Mesodermal cell (in vitro differentiated cells): ENCODE data around the gene TMPRSS3.

Experiments used
- H3K27ac ChIP-seq: 2 replicates; pipeline ENCODE4 v1.7.0; 2013; ENCODE audit warnings: mild to moderate bottlenecking, low read depth, low read length, moderate library complexity; ENCODE audit not compliant: severe bottlenecking
- H3K36me3 ChIP-seq: 2 replicates; pipeline ENCODE4 v1.7.1; 2013; ENCODE audit warnings: mild to moderate bottlenecking, low read length, moderate library complexity; ENCODE audit not compliant: control insufficient read depth, insufficient read depth
- H3K4me1 ChIP-seq: one replicate; pipeline ENCODE4 v1.7.1; 2013; ENCODE audit warnings: mild to moderate bottlenecking, low read length; ENCODE audit not compliant: insufficient read depth, control insufficient read depth, poor library complexity, severe bottlenecking
- H3K4me3 ChIP-seq: 2 replicates; pipeline ENCODE4 v1.7.0; 2013; ENCODE audit warnings: low read length, control low read depth, mild to moderate bottlenecking; ENCODE audit not compliant: insufficient read depth, poor library complexity, severe bottlenecking; ENCODE audit errors: extremely low read depth
- H3K9me3 ChIP-seq: 2 replicates; pipeline ENCODE4 v1.7.1; 2013; ENCODE audit warnings: mild to moderate bottlenecking, low read length, moderate library complexity; ENCODE audit not compliant: control insufficient read depth
- WGBS, 2 experiments: methylation state at CpG; one replicate each; pipeline ENCODE4 v1.1.5; 2013; ENCODE audit warnings: missing lambda C conversion rate in 2 of 2; ENCODE audit not compliant: insufficient coverage in 2 of 2; 5-methylcytosine and 5-hydroxymethylcytosine counted together

TMPRSS3 gene

DNA sequence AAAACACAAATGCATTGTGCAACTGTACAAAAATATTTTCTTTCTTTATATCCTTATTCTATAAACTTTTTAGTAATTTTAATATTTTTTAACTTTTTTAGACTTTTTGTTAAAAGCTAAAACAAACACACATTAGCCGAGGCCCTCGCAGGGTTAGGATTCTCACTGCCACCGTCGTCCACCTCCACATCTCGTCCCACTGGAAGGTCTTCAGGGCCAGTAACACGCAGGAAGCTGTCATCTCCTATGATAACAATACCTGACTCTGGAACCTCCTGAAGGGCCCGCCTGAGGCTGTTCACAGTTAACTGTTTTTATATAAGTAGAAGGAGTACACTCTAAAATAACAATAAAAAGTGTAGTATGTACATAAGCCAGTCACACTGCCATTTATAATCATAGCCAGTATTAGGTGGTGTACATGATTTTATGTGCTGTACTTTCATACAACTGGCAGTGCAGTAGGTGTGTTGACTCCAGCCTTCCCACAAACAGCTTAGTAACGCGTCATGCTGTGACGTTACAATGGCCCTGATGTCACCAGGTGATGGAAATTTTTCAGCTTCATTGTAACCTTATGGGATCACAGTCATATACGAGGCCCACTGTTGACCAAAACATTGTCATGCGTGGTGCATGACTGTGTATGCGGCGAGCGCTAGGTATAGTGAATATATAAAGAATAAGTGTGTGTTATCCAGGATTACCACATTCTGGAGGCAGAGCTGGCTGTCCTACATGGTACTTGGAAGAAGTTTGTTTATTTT lies 53.9 kb downstream of the TMPRSS3 start:
- H3K36me3 ChIP-seq = no peaks in the 10 kb centered on the region
- H3K27ac ChIP-seq = no peak overlapping the region
- H3K4me3 ChIP-seq = no peak overlapping the region
- no peaks in the 10 kb centered on the region for H3K4me1 ChIP-seq
- 90 to 96% methylated on average over 13 of the region's 15 CpGs for WGBS, 2 experiments
- H3K9me3 ChIP-seq = no peaks in the 10 kb centered on the region

DNA sequence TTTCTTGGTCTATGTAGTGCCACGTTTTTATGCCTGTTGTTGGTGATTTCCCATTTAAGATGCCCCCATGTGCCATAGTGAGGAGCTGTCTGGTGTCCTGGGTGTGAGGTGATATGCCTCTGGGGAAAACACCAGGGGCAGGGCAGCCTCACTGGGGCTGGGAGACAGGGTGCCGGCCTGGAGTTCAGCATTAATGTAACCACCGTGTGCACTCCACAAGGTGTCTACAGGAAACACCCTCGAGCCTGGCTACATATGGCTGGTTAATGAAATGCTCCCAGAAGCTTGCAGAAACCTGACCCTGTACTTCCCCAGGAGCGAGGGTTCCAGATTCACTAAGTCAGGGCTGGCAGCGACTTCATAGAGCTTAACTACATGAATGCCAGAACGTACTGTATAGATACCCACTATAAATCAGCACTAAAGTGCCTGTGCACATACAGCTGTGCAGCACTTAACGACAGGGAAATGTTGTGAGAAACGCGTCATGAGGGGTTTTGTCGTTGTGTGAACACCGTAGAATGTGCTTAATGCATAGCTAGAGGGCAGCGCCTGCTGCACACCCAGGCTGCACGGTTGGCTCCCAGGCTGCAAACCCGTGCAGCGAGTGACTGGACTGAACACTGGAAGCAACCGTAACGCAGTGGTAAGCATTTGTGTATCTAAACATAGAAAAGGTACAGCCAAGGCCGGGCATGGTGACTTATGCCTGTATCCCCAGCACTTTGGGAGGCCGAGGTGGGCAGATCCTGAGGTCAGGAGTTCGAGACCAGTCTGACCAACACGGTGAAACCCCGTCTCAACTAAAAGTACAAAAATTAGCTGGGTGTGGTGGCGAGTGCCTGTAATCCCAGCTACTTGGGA lies 55.4 kb downstream of the TMPRSS3 start:
- Histone ChIP-seq H3K27ac (no peak overlapping the region), H3K9me3 (no peaks in the 10 kb centered on the region), H3K4me1 (no peaks in the 10 kb centered on the region), H3K36me3 (no peaks in the 10 kb centered on the region), H3K4me3 (no peak overlapping the region)
- 93 to 94% methylated on average over 22 to 23 of the region's 24 CpGs for WGBS, 2 experiments

DNA sequence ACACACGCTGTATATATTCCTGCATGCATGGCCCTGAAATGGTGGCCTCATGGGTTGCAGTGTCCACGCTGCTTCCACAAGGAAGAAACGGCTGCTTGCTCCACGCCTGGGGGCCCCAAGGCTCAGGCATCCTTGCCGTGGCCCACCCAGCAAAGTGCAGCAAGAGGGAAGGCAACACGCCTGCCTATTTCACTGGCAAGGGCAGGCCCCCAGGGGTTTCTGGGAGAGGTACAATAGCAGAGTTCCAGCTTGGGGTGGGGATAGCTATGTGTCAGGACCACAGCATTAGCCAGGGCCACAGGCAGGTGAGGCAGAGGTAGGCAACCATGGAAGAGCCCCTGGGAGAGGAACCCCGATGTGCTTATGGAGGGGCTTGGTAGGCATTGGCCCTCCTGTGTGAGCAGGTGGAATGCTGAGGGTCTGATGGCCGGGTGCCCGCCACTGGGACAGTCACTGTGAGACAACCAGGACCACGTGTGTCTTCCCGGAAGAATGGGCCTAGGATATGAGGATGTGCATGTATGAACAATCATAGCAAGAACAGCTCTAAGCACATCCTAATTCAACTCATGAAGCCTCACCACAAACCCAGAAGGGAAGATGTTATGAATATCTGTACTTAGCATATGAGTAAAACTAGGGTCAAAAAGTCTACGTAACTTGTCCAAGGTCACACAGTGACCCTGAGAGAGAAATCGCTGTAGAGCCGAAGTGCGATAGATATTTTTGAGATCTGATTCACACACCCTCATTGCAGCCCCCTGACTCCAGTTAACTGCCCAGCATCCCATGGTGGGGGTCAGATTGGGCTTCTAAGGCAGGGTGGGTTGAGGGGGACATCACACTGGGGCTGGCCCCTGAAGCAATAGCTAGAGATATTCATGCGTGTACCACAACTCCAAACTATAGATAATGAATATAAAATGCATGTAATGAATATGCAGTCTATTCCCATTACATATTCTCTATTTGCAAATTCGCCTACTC lies 56.8 kb downstream of the TMPRSS3 start:
- H3K4me3 ChIP-seq = no peak overlapping the region
- H3K4me1 ChIP-seq = no peaks in the 10 kb centered on the region
- whole genome bisulfite sequencing, 2 experiments = 89 to 96% methylated on average over 10 of the region's 17 CpGs
- no peaks in the 10 kb centered on the region for H3K36me3 ChIP-seq
- H3K27ac ChIP-seq = no peak overlapping the region
- H3K9me3 ChIP-seq = no peaks in the 10 kb centered on the region

DNA sequence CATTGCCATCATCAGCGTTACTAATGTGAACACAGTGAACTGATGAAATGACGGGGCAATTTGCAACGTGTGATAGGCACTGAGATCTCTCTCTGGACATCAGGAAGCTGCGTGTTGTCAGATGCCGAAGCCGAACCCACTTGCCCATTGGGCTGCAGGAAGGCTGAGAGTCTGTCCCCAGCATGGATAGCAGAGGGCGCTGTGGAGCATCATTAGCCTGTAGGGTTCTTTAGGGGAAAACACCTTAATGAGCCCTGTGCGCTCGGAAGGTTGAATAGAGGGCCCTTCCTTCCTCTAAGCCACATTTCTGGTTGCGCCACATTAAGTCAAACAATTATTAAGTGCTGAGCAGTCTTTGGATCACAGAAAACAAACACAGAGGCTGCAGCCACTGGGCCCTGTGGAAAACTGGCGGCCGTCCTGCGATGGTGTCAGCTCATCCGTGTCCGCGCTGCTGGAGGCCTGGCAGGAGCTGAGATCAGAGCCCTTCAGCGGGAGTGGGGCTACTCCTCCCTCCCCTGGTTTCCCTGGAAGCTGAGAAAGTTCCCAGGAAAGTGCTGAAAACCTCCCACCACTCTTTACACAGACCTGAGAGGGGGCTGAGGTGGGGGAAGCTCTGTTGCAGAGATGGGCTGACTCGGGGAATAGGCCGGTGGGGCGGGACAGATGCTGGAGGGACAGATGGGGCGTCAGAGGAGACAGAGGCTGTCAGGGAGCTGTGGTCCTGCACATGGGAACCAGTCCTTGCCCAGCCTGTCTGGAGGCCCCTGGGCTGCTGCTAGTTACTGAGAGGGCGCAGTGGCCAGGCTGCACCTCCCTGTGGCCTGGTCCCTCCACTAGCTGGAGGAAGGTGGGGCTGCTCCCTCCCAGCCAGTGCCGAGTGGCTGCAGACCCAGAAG lies 57.8 kb downstream of the TMPRSS3 start:
- Histone ChIP-seq H3K27ac (no peak overlapping the region), H3K4me3 (no peak overlapping the region), H3K9me3 (no peaks in the 10 kb centered on the region), H3K4me1 (no peaks in the 10 kb centered on the region), H3K36me3 (no peaks in the 10 kb centered on the region)
- WGBS, 2 experiments = 68 to 73% methylated on average over 18 to 22 of the region's 23 CpGs

DNA sequence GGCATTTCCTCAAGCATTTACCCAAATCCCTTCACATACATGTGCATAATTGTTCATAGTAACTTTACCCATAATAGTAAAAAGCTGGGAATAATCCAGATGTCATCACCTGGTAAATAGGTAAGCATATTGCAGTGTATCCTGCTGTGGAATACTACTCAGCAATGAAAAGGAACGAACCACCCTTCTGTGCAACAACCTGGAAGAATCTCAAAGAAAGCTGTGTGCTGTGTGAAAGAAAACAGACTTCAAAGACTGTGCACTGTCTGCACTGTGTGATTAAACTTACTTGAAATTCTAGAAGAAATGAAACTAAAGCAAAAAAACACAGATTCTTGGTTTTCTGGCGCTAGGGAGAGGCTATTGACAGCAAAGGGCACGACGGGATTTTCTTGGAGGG lies 58.6 kb downstream of the TMPRSS3 start:
- H3K4me3 ChIP-seq = no peak overlapping the region
- no peaks in the 10 kb centered on the region for H3K36me3 ChIP-seq
- WGBS, 2 experiments = 100% methylated on average over 3 of the region's 4 CpGs
- no peak overlapping the region for H3K27ac ChIP-seq
- H3K9me3 ChIP-seq = no peaks in the 10 kb centered on the region
- no peaks in the 10 kb centered on the region for H3K4me1 ChIP-seq

DNA sequence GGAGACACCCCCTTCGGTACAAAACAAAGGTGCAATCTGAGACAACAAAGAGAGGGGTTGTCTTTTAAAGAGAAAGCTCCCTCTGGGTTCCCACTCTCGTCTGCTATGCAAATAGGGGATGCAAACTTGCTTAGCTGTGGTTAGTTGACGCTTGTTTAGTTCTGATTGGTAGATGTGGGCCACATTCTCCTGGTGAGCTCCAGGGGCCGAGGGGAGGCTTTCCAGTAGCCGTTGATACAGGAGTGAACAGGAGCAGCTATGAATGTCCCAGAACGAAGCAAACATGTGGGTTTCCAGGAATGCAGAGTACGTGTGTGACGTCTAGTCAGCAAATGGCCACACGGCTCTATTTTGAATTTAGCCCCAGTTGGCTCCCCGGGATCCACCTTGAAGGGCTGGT lies 59.8 kb downstream of the TMPRSS3 start:
- Histone ChIP-seq H3K27ac (no peak overlapping the region), H3K9me3 (no peaks in the 10 kb centered on the region), H3K4me1 (no peaks in the 10 kb centered on the region), H3K4me3 (no peak overlapping the region), H3K36me3 (no peaks in the 10 kb centered on the region)
- WGBS, 2 experiments = 22 to 26% methylated on average over 8 to 10 of the region's 10 CpGs

DNA sequence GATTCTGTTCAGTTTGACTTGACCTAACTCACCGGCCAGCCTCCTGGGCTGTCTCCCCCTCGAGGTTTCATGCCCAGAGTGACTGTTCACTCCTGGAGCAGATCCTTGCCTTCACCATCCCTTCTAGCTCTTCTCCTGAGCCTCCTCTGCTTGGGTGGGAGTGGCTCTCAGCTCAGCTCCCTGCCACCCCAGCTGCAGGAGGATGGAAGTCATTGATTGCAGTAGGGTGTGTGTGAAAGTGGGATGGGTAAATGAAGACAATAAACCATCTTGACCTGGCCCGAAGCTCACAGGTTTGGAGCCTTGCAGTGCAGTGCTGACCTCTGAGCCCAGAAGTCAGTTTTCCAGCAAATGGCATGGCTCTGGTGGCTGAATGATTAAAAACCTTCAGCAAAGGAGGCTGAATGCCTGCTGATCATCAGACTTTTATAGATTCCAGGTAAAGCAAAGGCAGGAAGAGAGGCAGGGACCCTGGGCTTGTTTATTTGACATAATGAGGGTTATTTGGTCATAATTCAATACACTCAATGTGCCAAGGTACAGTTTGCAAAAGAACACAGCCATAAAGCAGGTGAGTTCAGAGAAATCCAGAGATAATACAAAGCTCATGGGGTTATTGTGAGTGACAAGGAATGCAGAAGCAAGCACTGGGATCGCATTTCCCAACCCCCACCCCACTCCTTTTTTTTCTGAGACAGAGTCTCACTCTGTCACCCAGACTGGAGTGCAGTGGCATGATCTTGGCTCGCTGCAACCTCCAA lies 63.1 kb downstream of the TMPRSS3 start:
- H3K4me3 ChIP-seq = no peak overlapping the region
- H3K27ac ChIP-seq = no peak overlapping the region
- H3K9me3 ChIP-seq = no peaks in the 10 kb centered on the region
- no peaks in the 10 kb centered on the region for H3K4me1 ChIP-seq
- no peaks in the 10 kb centered on the region for H3K36me3 ChIP-seq
- WGBS, 2 experiments = 81 to 84% methylated on average over 4 to 5 of the region's 5 CpGs

DNA sequence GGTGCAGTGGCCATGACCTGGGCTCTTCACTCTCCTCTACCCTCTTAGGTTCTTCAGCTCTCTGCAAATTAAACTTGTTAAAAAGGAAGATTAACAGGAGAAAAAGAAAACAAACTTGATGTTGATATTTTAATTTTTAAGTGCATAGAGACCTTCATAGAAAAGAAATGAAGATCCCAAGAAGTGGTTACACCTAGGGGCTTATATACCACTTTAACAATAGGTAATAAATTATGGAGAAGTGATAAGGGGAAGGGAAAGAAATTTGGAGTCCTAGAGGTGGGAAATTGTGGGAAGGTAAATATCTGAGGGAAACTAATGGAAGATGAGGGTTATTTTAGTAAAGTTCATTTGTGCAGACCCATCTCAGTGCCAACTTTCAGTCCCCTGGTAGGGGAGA lies 64.2 kb downstream of the TMPRSS3 start:
- Histone ChIP-seq H3K9me3 (no peaks in the 10 kb centered on the region), H3K4me1 (no peaks in the 10 kb centered on the region), H3K27ac (no peak overlapping the region), H3K36me3 (no peaks in the 10 kb centered on the region), H3K4me3 (no peak overlapping the region)
